NK-92 (cell line): Measurements from ENCODE around the gene VENTX.
"Not testable (repeated sequence)": the region's sequence is repeated elsewhere in the genome, so short reads cannot be mapped to it uniquely, and the experiment has no call there.

Source experiments
- DNase-seq: peaks from one replicate; lab custom pipeline; 2025; ENCODE audit not compliant: unreplicated experiment; lab: John Stamatoyannopoulos, UW

Gene VENTX

GRCh38 chr10:133214468-133215410, 22.9 kb upstream of the VENTX start:
- DNase-seq: no peak

- no peak for DNase-seq
Observed at GRCh38 chr10:133215586-133215985, 22.1 kb upstream of the VENTX start.

GRCh38 chr10:133216776-133217175, 20.9 kb upstream of the VENTX start:
- DNase-seq: no peak

- no peak for DNase-seq
Observed at GRCh38 chr10:133217800-133218589, 19.7 kb upstream of the VENTX start.

GRCh38 chr10:133218891-133219290, 18.8 kb upstream of the VENTX start:
- DNase-seq: no peak

- no peak for DNase-seq
Observed at GRCh38 chr10:133219782-133220181, 17.9 kb upstream of the VENTX start.

GRCh38 chr10:133221331-133221730, 16.3 kb upstream of the VENTX start:
- no peak for DNase-seq

GRCh38 chr10:133221756-133222155, 15.9 kb upstream of the VENTX start:
- not testable (repeated sequence) for DNase-seq

GRCh38 chr10:133224076-133224475, 13.6 kb upstream of the VENTX start:
- DNase-seq: no peak

- DNase-seq: no peak
Observed at GRCh38 chr10:133224756-133225372, 12.8 kb upstream of the VENTX start.

- DNase-seq: no peak
Observed at GRCh38 chr10:133225707-133226191, 11.9 kb upstream of the VENTX start.

GRCh38 chr10:133226251-133226808, 11.3 kb upstream of the VENTX start:
- DNase-seq: no peak

- DNase-seq: no peak
Observed at GRCh38 chr10:133227256-133227655, 10.4 kb upstream of the VENTX start.

- no peak for DNase-seq
Observed at GRCh38 chr10:133229265-133230043, 8.2 kb upstream of the VENTX start.

GRCh38 chr10:133230044-133230361, 7.7 kb upstream of the VENTX start, which contains the start of gene UTF1:
UTF1 (plus strand) TSS chr10:133230217; CDS start chr10:133230289, 72 bp downstream.
- no peak for DNase-seq

GRCh38 chr10:133230387-133231195, 7.1 kb upstream of the VENTX start:
- DNase-seq: no peak

GRCh38 chr10:133231244-133231945, 6.3 kb upstream of the VENTX start:
- DNase-seq: no peak

- no peak for DNase-seq
Observed at GRCh38 chr10:133231946-133232574, 5.6 kb upstream of the VENTX start.
